Karpas-422 (cell line): ENCODE data around the gene GATA5. TPM values are rescaled to one million over a fixed set of nuclear protein-coding genes. Genes with fewer than 3 reads are reported as not detected.
"Not testable (repeated sequence)": the region's sequence is repeated elsewhere in the genome, so short reads cannot be mapped to it uniquely, and the experiment has no call there.

ENCODE experiments used
- DNase-seq: peaks from one replicate; pipeline ENCODE4 v3.0.0-alpha.2; 2015
- H2AFZ ChIP-seq: fragments of 200-600 bp; sonication (generic); 2 replicates; pipeline ENCODE4 v1.6.1; 2014; ENCODE audit warnings: antibody characterized with exemption, low read length, mixed read lengths
- H3K27ac ChIP-seq: fragments of 200-600 bp; sonication (generic); 2 replicates; pipeline ENCODE4 v1.5.1; 2014; ENCODE audit warnings: mild to moderate bottlenecking, low read length, moderate library complexity
- H3K27me3 ChIP-seq: fragments of 200-600 bp; sonication (generic); 2 replicates; pipeline ENCODE4 v1.6.1; 2014; ENCODE audit warnings: low read length, mixed read lengths
- H3K36me3 ChIP-seq: fragments of 200-600 bp; sonication (generic); 2 replicates; pipeline ENCODE4 v1.6.1; 2014; ENCODE audit warnings: low read length, mixed read lengths; ENCODE audit not compliant: insufficient read depth
- H3K4me1 ChIP-seq: fragments of 200-600 bp; sonication (generic); 2 replicates; pipeline ENCODE4 v1.6.1; 2014; ENCODE audit warnings: mild to moderate bottlenecking, low read length, mixed read lengths
- H3K4me2 ChIP-seq: fragments of 200-600 bp; sonication (generic); 2 replicates; pipeline ENCODE4 v1.6.1; 2014; ENCODE audit warnings: low read length, low read depth, mild to moderate bottlenecking; ENCODE audit not compliant: poor library complexity, severe bottlenecking
- H3K4me3 ChIP-seq: fragments of 200-600 bp; sonication (generic); 2 replicates; pipeline ENCODE4 v1.5.1; 2014; ENCODE audit warnings: mild to moderate bottlenecking, antibody characterized with exemption, low read length, mixed read lengths
- H3K79me2 ChIP-seq: fragments of 200-600 bp; sonication (generic); 2 replicates; pipeline ENCODE4 v1.6.1; 2014; ENCODE audit warnings: mild to moderate bottlenecking, low read length, mixed read lengths
- H3K9ac ChIP-seq: fragments of 200-600 bp; sonication (generic); 2 replicates; pipeline ENCODE4 v1.6.0; 2014; ENCODE audit warnings: low read length
- H3K9me2 ChIP-seq: fragments of 200-600 bp; sonication (generic), shearing (Covaris generic); replicated peaks from 2 replicates; pipeline ENCODE4 v1.6.0; 2014; ENCODE audit warnings: mild to moderate bottlenecking, low read length, moderate library complexity; ENCODE audit not compliant: insufficient read depth
- H3K9me3 ChIP-seq: fragments of 300-700, 200-600 bp; sonication (generic); 2 replicates; pipeline ENCODE4 v1.6.1; 2014; ENCODE audit warnings: low read length, mixed read lengths
- H4K20me1 ChIP-seq: fragments of 200-600 bp; sonication (generic); 2 replicates; pipeline ENCODE4 v1.6.1; 2014; ENCODE audit warnings: mild to moderate bottlenecking, antibody characterized with exemption, low read length, low read depth; ENCODE audit not compliant: insufficient read depth
- total RNA-seq: library from RNA; depleted of rRNA; stranded (reverse); fragments of >200 nt; shearing (Covaris generic); gene quantifications from 2 replicates; pipeline ENCODE4 v1.2.3, GENCODE V29; 2014; ENCODE audit warnings: low replicate concordance

GATA5 gene
- total RNA-seq, 1 experiment from 2014 or later = not detected

- peak; percentile 59 for DNase-seq
- Histone ChIP-seq H3K4me1 (peaks cover 7% of the 10 kb centered on the region), H3K27ac (no peak overlapping the region), H3K4me2 (no peak overlapping the region), H3K27me3 (no peaks in the 10 kb centered on the region), H2AFZ (no peak overlapping the region), H3K36me3 (no peaks in the 10 kb centered on the region), H3K9me2 (no peaks in the 10 kb centered on the region), H3K9ac (no peak overlapping the region), H4K20me1 (no peaks in the 10 kb centered on the region), H3K9me3 (no peaks in the 10 kb centered on the region), H3K79me2 (no peaks in the 10 kb centered on the region), H3K4me3 (no peak overlapping the region)
These were observed 18.7 kb upstream of the GATA5 start for GRCh38 chr20:62494537-62494936.

GRCh38 chr20:62493886-62494285 lies 18.1 kb upstream of the GATA5 start:
- no peaks in the 10 kb centered on the region for H3K9me3 ChIP-seq
- H3K4me2 ChIP-seq = no peak overlapping the region
- no peak overlapping the region for H2AFZ ChIP-seq
- H3K9ac ChIP-seq = no peak overlapping the region
- DNase-seq = no peak
- H3K4me3 ChIP-seq = no peak overlapping the region
- H4K20me1 ChIP-seq = no peaks in the 10 kb centered on the region
- H3K79me2 ChIP-seq = no peaks in the 10 kb centered on the region
- no peak overlapping the region for H3K27ac ChIP-seq
- no peaks in the 10 kb centered on the region for H3K36me3 ChIP-seq
- peaks cover 7% of the 10 kb centered on the region for H3K4me1 ChIP-seq
- no peaks in the 10 kb centered on the region for H3K9me2 ChIP-seq
- H3K27me3 ChIP-seq = no peaks in the 10 kb centered on the region

DNA sequence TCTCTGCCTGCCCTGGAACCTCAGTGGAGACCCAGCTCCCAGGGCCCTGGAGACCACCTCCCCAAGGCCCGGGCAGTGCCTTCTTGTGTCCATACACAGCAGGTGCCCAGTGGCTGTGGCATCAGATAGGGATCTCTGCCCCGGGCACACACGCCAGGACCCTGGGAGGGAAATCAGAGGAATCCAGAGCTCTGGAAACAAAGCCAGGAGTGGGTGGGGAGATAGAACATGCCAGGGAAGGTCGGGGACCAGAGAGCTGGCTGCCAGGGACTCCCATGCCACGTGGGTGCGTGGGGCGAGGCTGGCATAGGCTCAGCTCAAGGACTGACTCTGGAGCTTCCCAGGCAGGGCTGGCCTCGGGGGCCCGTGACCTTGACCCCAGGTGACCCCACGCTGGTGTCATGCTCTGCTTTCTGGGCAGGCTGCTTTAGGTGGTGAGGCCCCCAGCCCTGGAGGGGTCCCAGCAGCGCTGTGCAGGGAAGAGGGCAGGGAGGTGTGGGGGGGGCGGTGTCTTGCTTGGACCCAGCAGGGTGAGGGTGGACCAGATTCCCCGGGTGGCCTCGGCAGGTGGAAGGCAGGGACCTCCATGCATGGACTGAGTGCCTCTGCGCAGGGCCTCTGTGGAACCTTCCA lies 17.6 kb upstream of the GATA5 start:
- no peaks in the 10 kb centered on the region for H3K9me2 ChIP-seq
- H3K4me3 ChIP-seq = no peak overlapping the region
- H3K27ac ChIP-seq = no peak overlapping the region
- H4K20me1 ChIP-seq = no peaks in the 10 kb centered on the region
- H3K4me2 ChIP-seq = no peak overlapping the region
- H2AFZ ChIP-seq = no peak overlapping the region
- no peaks in the 10 kb centered on the region for H3K79me2 ChIP-seq
- H3K9ac ChIP-seq = no peak overlapping the region
- H3K36me3 ChIP-seq = no peaks in the 10 kb centered on the region
- peaks cover 7% of the 10 kb centered on the region for H3K4me1 ChIP-seq
- no peaks in the 10 kb centered on the region for H3K9me3 ChIP-seq
- DNase-seq = no peak
- no peaks in the 10 kb centered on the region for H3K27me3 ChIP-seq

GRCh38 chr20:62492711-62493110 lies 16.9 kb upstream of the GATA5 start:
- Histone ChIP-seq H3K4me1 (peaks cover 7% of the 10 kb centered on the region), H3K79me2 (no peaks in the 10 kb centered on the region), H3K9me2 (no peaks in the 10 kb centered on the region), H3K4me3 (no peak overlapping the region), H3K27ac (no peak overlapping the region), H4K20me1 (no peaks in the 10 kb centered on the region), H3K27me3 (no peaks in the 10 kb centered on the region), H3K4me2 (no peak overlapping the region), H2AFZ (no peak overlapping the region), H3K36me3 (no peaks in the 10 kb centered on the region), H3K9me3 (no peaks in the 10 kb centered on the region), H3K9ac (no peak overlapping the region)
- no peak for DNase-seq

GRCh38 chr20:62490783-62491182 lies 15.0 kb upstream of the GATA5 start:
- H3K36me3 ChIP-seq, H3K9me3 ChIP-seq, H3K4me2 ChIP-seq, H3K4me3 ChIP-seq, H3K9me2 ChIP-seq, H3K27ac ChIP-seq, H3K9ac ChIP-seq, DNase-seq, H2AFZ ChIP-seq, H3K4me1 ChIP-seq, H3K27me3 ChIP-seq, H4K20me1 ChIP-seq, H3K79me2 ChIP-seq: not testable (repeated sequence)

DNA sequence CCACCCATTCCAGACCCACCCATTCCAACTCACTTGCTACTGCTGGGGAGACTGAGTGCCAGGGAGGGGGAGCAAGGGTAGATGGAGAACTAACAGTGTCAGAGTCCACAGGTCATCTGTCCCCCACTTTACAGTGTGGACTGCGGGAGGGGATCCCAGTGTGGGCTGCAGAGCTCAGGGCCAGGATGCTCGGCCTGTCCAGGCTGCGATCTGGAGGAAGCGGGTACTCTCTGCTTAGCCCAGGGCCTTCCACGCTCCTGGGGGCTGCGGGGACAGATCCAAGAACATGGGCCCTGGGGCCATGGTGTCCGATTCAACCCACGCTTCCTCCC lies 14.1 kb upstream of the GATA5 start:
- Histone ChIP-seq H3K9ac (no peak overlapping the region), H3K36me3 (no peaks in the 10 kb centered on the region), H3K4me2 (no peak overlapping the region), H4K20me1 (0 out of 2 replicates have a peak, but pooled peaks cover 4% of the 10 kb centered on the region), H3K9me3 (no peaks in the 10 kb centered on the region), H3K79me2 (no peaks in the 10 kb centered on the region), H3K4me1 (peaks cover 5% of the 10 kb centered on the region), H3K4me3 (no peak overlapping the region), H2AFZ (no peak overlapping the region), H3K27ac (no peak overlapping the region), H3K27me3 (no peaks in the 10 kb centered on the region), H3K9me2 (no peaks in the 10 kb centered on the region)
- no peak for DNase-seq

GRCh38 chr20:62489186-62489931 lies 13.6 kb upstream of the GATA5 start:
- Histone ChIP-seq H3K4me2 (no peak overlapping the region), H3K36me3 (no peaks in the 10 kb centered on the region), H3K9me2 (no peaks in the 10 kb centered on the region), H3K4me1 (no peaks in the 10 kb centered on the region), H3K27me3 (no peaks in the 10 kb centered on the region), H3K4me3 (no peak overlapping the region), H3K27ac (no peak overlapping the region), H3K9ac (no peak overlapping the region), H3K79me2 (no peaks in the 10 kb centered on the region), H3K9me3 (no peaks in the 10 kb centered on the region), H4K20me1 (0 out of 2 replicates have a peak, but pooled peaks cover 4% of the 10 kb centered on the region), H2AFZ (no peak overlapping the region)
- DNase-seq = no peak

- Histone ChIP-seq H4K20me1 (0 out of 2 replicates have a peak, but pooled peaks cover 4% of the 10 kb centered on the region), H3K27ac (no peak overlapping the region), H3K4me2 (no peak overlapping the region), H3K9me2 (no peaks in the 10 kb centered on the region), H3K4me3 (no peak overlapping the region), H3K36me3 (no peaks in the 10 kb centered on the region), H3K79me2 (no peaks in the 10 kb centered on the region), H3K9ac (no peak overlapping the region), H3K4me1 (peaks cover under 1% of the 10 kb centered on the region; the same call in 1 of the 2 replicates), H3K9me3 (no peaks in the 10 kb centered on the region), H2AFZ (no peak overlapping the region), H3K27me3 (no peaks in the 10 kb centered on the region)
- DNase-seq = no peak
These were observed 12.7 kb upstream of the GATA5 start for GRCh38 chr20:62488470-62488869.
